GM12878 (cell line): ENCODE results near the gene ATF3. TPM values are rescaled to one million over a fixed set of nuclear protein-coding genes. Genes with fewer than 3 reads are reported as not detected.
A peak's percentile ranks its signal among the peaks of the same experiment; 100 is the strongest.
"Not testable (repeated sequence)": the region's sequence is repeated elsewhere in the genome, so short reads cannot be mapped to it uniquely, and the experiment has no call there.

Experiments used
- ATAC-seq: fragments of 200-7000 bp; cut with Tn5 transposase; 3 replicates; pipeline ENCODE4 v1.9.1; 2020; ENCODE audit warnings: mild to moderate bottlenecking, moderate library complexity
- BruUV-seq: library from RNA; stranded (reverse); fragments of 400-500 nt; replicated peaks from 2 replicates; lab custom pipeline; 2021; lab: Mats Ljungman, UMichigan
- CTCF ChIA-PET: fragments of 300-600 bp; sonication (Branson Sonifier 250); formaldehyde crosslinking; extraction: SDS; loops from one replicate; lab custom pipeline; 2021; ENCODE audit warnings: inconsistent platforms; lab: Yijun Ruan, JAX
- POLR2A ChIA-PET: fragments of 350-600 bp; formaldehyde crosslinking; extraction: SDS; loops from one replicate; lab custom pipeline; 2021; ENCODE audit warnings: inconsistent platforms; lab: Charles Lee
- RAD21 ChIA-PET: fragments of 300-600 bp; sonication (Branson Sonifier 250); formaldehyde crosslinking; loops from one replicate; lab custom pipeline; 2023; ENCODE audit warnings: antibody characterized with exemption; ENCODE audit not compliant: unreplicated experiment; lab: Charles Lee
- SMC1A ChIA-PET: fragments of 300-600 bp; sonication (Branson Sonifier 250); formaldehyde crosslinking; loops from one replicate; lab custom pipeline; 2023; ENCODE audit not compliant: unreplicated experiment, uncharacterized antibody; lab: Charles Lee
- DNase-seq: peaks from one replicate; pipeline ENCODE4 v3.0.0-alpha.2; 2011; ENCODE audit warnings: low read depth, low spot score
- FAIRE-seq: peaks from 3 replicates; lab custom pipeline; 2011; peaks lifted over from hg19 to GRCh38; lab: Jason Lieb, UNC
- H2AFZ ChIP-seq: 2 replicates; pipeline ENCODE4 v1.6.0; 2011; ENCODE audit warnings: low read depth, low read length, control low read depth; ENCODE audit not compliant: control insufficient read depth
- H3K27ac ChIP-seq: 2 replicates; pipeline ENCODE4 v1.5.1; 2011; ENCODE audit warnings: control low read depth; ENCODE audit not compliant: control insufficient read depth, insufficient read depth
- H3K27me3 ChIP-seq, 2 experiments: replicated peaks in 1 of 2; 2 replicates each; pipeline versions ENCODE4 v1.6.0 to v1.6.1; 2011; ENCODE audit warnings: low read length in 1 of 2; ENCODE audit not compliant: control insufficient read depth in 2 of 2, insufficient read depth in 2 of 2
- H3K36me3 ChIP-seq, 2 experiments: 2 replicates each; pipeline ENCODE4 v1.5.1; 2011; ENCODE audit warnings: low read length in 1 of 2; ENCODE audit not compliant: control insufficient read depth in 2 of 2, insufficient read depth in 2 of 2
- H3K4me1 ChIP-seq: 2 replicates; pipeline ENCODE4 v1.6.1; 2011; ENCODE audit warnings: mild to moderate bottlenecking, low read length, moderate library complexity, mixed read lengths; ENCODE audit not compliant: control insufficient read depth, insufficient read depth
- H3K4me2 ChIP-seq: 2 replicates; pipeline ENCODE4 v1.6.0; 2011; ENCODE audit warnings: control low read depth; ENCODE audit not compliant: control insufficient read depth, insufficient read depth
- H3K4me3 ChIP-seq: fragments of 200-600 bp; sonication (generic); 2 replicates; pipeline ENCODE4 v1.5.1; 2016
- H3K79me2 ChIP-seq: 2 replicates; pipeline ENCODE4 v1.6.0; 2011; ENCODE audit warnings: low read length; ENCODE audit not compliant: control insufficient read depth, insufficient read depth
- H3K9ac ChIP-seq: 2 replicates; pipeline ENCODE4 v1.8.0; 2011; ENCODE audit warnings: low read length, control low read depth, mixed read lengths; ENCODE audit not compliant: control insufficient read depth, insufficient read depth
- H3K9me3 ChIP-seq: replicated peaks from 3 replicates; pipeline ENCODE4 v1.5.1; 2011; ENCODE audit warnings: mild to moderate bottlenecking, low read length; ENCODE audit not compliant: control insufficient read depth, insufficient read depth
- H4K20me1 ChIP-seq: 2 replicates; pipeline ENCODE4 v1.6.0; 2011; ENCODE audit not compliant: control insufficient read depth, insufficient read depth
- MXI1 ChIP-seq: fragments of 150-350 bp; IDR thresholded peaks from 2 replicates; pipeline ENCODE4 v1.6.1; 2011; ENCODE audit warnings: low read depth, mild to moderate bottlenecking, inconsistent platforms, low read length, improper control_type of control experiment
- SPI1 ChIP-seq: IDR thresholded peaks from 2 replicates; pipeline ENCODE4 v1.6.1; 2011; ENCODE audit warnings: low read depth, mild to moderate bottlenecking, low read length, moderate library complexity, borderline replicate concordance; ENCODE audit not compliant: insufficient read depth
- WGBS: methylation state at CpG from one replicate; pipeline ENCODE4 v1.1.6; 2016; ENCODE audit warnings: low lambda C conversion rate; ENCODE audit not compliant: insufficient replicate concordance, insufficient coverage; ENCODE audit errors: missing lambda C conversion rate; 5-methylcytosine and 5-hydroxymethylcytosine counted together
- in situ Hi-C: fragments of 300-500 bp; cut with MboI; formaldehyde crosslinking; loops from 9 replicates; pipeline ENCODE4 v1.14.3; 2018; ENCODE audit warnings: mixed read lengths
- intact Hi-C: fragments of 100-400 bp; cut with micrococcal nuclease; formaldehyde crosslinking; loops from one replicate; pipeline ENCODE4 v1.14.2; 2022; ENCODE audit not compliant: unreplicated experiment
- polyA plus RNA-seq, 11 experiments: library from polyadenylated mRNA; depleted of rRNA in 4 of 11; unstranded in 6 of 11; stranded (reverse) in 5 of 11; fragments of >200 nt; fragmentation: Nextera tagmentation in 4 of 11; fragmentation: Illumina TruSeq in 1 of 11; extraction: Ambion mirVana in 4 of 11; extraction: Trizol in 1 of 11; gene quantifications; 1 replicate in 1 of 11; 2 replicates in 10 of 11; pipeline versions ENCODE4 v1.2.1 to v1.2.3, GENCODE V29; 2011 to 2016; ENCODE audit warnings: inconsistent platforms in 2 of 11, missing spikeins in 2 of 11, low read depth in 1 of 11
- total RNA-seq, 4 experiments: library from RNA; depleted of rRNA in 3 of 4; stranded (reverse); fragments of >200 nt in 3 of 4; fragmentation: Illumina TruSeq in 1 of 4; extraction: Trizol in 1 of 4; gene quantifications; 2 replicates each; pipeline versions ENCODE4 v1.2.1 to v1.2.3, GENCODE V29; 2013 to 2021

Gene ATF3
- total and polyA plus RNA-seq, 10 of the 15 experiments (the other 5 are each of a cell fraction or from before 2014, with no cell fraction given): 3.0 to 13.9 (median 8.3) TPM

DNA sequence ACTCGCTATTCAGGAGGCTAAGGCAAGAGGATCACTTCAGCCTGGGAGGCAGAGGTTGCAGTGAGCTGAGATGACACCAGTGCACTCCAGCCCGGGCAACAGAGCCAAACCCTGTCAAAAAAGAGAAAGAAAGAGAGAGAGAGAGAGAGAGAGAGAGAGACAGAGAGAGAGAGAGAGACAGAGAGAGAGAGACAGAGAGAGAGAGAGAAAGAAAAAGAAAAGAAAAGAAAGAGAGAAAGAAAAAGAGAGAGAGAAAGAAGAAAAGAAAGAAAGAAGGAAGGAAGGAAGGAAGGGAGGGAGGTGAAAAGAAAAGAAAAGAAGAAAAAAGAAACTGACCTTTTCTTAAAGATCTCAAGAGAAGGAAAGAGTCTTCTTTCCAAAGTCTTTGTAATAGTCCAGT is 31.0 kb downstream of the ATF3 start:
- in situ Hi-C loops, BruUV-seq, H3K36me3 ChIP-seq, H3K4me3 ChIP-seq, H3K27ac ChIP-seq, intact Hi-C loops, H3K4me2 ChIP-seq, POLR2A ChIA-PET, H3K27me3 ChIP-seq, SMC1A ChIA-PET, FAIRE-seq, DNase-seq, H4K20me1 ChIP-seq, ATAC-seq, H3K9ac ChIP-seq, H3K9me3 ChIP-seq, H3K79me2 ChIP-seq, H2AFZ ChIP-seq: not testable (repeated sequence)
- ChIA-PET RAD21 (interaction anchor here (1.1 kb wide), 1 partner anchor 25 kb away, joined by 3 read pairs; no protein-coding TSS in a partner anchor), CTCF (interaction anchor here (1.6 kb wide), 1 partner anchor 163 kb away, joined by 3 read pairs; no protein-coding TSS in a partner anchor)
- H3K4me1 ChIP-seq: peaks cover 30% of the 10 kb centered on the region
- WGBS: 45% methylated on average over 2 of the region's 2 CpGs

GRCh38 chr1:212640223-212640878 is 31.8 kb downstream of the ATF3 start:
- peaks cover 21% of the 10 kb centered on the region for H3K4me1 ChIP-seq
- no peak overlapping the region for H3K4me3 ChIP-seq
- 62% methylated on average over 3 of the region's 3 CpGs for WGBS
- ChIA-PET POLR2A (no interaction called here), SMC1A (interaction anchor here (0.5 to 1.4 kb wide), 4 partner anchors 10 to 163 kb away, joined by 3 read pairs; no protein-coding TSS in a partner anchor), RAD21 (interaction anchor here (0.6 to 1.4 kb wide), 3 partner anchors 26 to 164 kb away, joined by 3 to 4 read pairs (median 3); no protein-coding TSS in a partner anchor), CTCF (interaction anchor here (1.0 to 1.8 kb wide), 3 partner anchors 10 to 163 kb away, joined by 5 to 12 read pairs (median 6); no protein-coding TSS in a partner anchor)
- H3K9me3 ChIP-seq: no peaks in the 10 kb centered on the region
- no peak overlapping the region for H2AFZ ChIP-seq
- H3K79me2 ChIP-seq: no peaks in the 10 kb centered on the region
- FAIRE-seq (no peak), DNase-seq (no peak), ATAC-seq (peak; percentile 37)
- H3K36me3 ChIP-seq: no peaks in the 10 kb centered on the region
- in situ Hi-C loops: no loop called here
- TF ChIP-seq MXI1 (no peak), SPI1 (peak; percentile 84)
- no peak overlapping the region for H3K9ac ChIP-seq
- no peak overlapping the region for H3K27ac ChIP-seq
- H3K4me2 ChIP-seq: no peak overlapping the region
- intact Hi-C loops: no loop called here
- H4K20me1 ChIP-seq: no peaks in the 10 kb centered on the region
- no peaks in the 10 kb centered on the region for H3K27me3 ChIP-seq
- no TSS peak for BruUV-seq
